ENCODE results near the gene OR5AU1.

Gene OR5AU1

GRCh38 chr14:21123429-21123828, 32.4 kb downstream of the OR5AU1 start:
- DNase-seq (ENCODE audit: low read depth), result no peak
- H3K4me3 ChIP-seq (ENCODE audit: control insufficient read depth, low read depth, low read length), result no peak overlapping the region
- TF ChIP-seq, protein P1, sequence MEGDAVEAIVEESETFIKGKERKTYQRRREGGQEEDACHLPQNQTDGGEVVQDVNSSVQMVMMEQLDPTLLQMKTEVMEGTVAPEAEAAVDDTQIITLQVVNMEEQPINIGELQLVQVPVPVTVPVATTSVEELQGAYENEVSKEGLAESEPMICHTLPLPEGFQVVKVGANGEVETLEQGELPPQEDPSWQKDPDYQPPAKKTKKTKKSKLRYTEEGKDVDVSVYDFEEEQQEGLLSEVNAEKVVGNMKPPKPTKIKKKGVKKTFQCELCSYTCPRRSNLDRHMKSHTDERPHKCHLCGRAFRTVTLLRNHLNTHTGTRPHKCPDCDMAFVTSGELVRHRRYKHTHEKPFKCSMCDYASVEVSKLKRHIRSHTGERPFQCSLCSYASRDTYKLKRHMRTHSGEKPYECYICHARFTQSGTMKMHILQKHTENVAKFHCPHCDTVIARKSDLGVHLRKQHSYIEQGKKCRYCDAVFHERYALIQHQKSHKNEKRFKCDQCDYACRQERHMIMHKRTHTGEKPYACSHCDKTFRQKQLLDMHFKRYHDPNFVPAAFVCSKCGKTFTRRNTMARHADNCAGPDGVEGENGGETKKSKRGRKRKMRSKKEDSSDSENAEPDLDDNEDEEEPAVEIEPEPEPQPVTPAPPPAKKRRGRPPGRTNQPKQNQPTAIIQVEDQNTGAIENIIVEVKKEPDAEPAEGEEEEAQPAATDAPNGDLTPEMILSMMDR (IDR thresholded peaks at IDR 0.05; ENCODE audit: control insufficient read depth, insufficient read depth, low read depth, low read length, missing control alignments), result no peak

GRCh38 chr14:21121122-21121521, 34.7 kb downstream of the OR5AU1 start:
- TF ChIP-seq, protein P1 (IDR thresholded peaks at IDR 0.05; ENCODE audit: control insufficient read depth, insufficient read depth, low read depth, low read length, missing control alignments), result no peak
- DNase-seq (ENCODE audit: low read depth), result no peak

GRCh38 chr14:21120686-21121085, 35.2 kb downstream of the OR5AU1 start:
- DNase-seq (ENCODE audit: low read depth), result no peak
- TF ChIP-seq, protein P1 (IDR thresholded peaks at IDR 0.05; ENCODE audit: control insufficient read depth, insufficient read depth, low read depth, low read length, missing control alignments), result no peak
- no peak overlapping the region for H3K4me3 ChIP-seq (ENCODE audit: control insufficient read depth, low read depth, low read length)

More at GRCh38 chr14:21121122-21121521, 34.7 kb downstream of the OR5AU1 start:
- H3K4me3 ChIP-seq (ENCODE audit: control insufficient read depth, low read depth, low read length), result no peak overlapping the region

GRCh38 chr14:21118933-21119332, 36.9 kb downstream of the OR5AU1 start:
- no peak overlapping the region for H3K4me3 ChIP-seq (ENCODE audit: control insufficient read depth, low read depth, low read length)
- TF ChIP-seq, protein P1 (IDR thresholded peaks at IDR 0.05; ENCODE audit: control insufficient read depth, insufficient read depth, low read depth, low read length, missing control alignments), result no peak
- DNase-seq (ENCODE audit: low read depth), result no peak

DNA sequence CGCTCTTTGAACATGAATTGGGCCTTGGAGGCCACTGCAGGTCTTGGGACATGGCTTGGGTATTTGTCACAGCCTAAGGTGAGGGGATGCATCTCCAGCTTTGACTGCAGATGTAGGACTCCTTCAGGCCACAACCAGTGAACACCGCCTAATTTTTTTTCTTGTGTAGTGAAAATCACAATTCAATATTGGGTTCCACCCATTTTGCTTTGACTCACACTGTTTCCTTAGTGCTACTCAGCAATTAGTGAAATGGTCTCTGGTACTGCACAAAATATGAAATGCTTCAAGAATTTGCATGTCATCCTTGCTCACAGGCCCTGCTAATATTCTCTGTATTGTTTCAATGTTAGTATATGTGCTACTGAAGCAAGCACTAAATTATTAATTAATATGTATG, 42.5 kb downstream of the OR5AU1 start:
- TF ChIP-seq, protein P1 (IDR thresholded peaks at IDR 0.05; ENCODE audit: control insufficient read depth, insufficient read depth, low read depth, low read length, missing control alignments), result no peak
- no peak overlapping the region for H3K4me3 ChIP-seq (ENCODE audit: control insufficient read depth, low read depth, low read length)
- no peak for DNase-seq (ENCODE audit: low read depth)

- TF ChIP-seq, protein P1 (IDR thresholded peaks at IDR 0.05; ENCODE audit: control insufficient read depth, insufficient read depth, low read depth, low read length, missing control alignments), result no peak
- H3K4me3 ChIP-seq (ENCODE audit: control insufficient read depth, low read depth, low read length), result no peak overlapping the region
- no peak for DNase-seq (ENCODE audit: low read depth)
Observed at GRCh38 chr14:21112255-21112654, 43.6 kb downstream of the OR5AU1 start.

Data from AG09309 (cell line).